ENCODE measurements around the gene SCARB2.

- no peak for TF ChIP-seq CTCF (IDR thresholded peaks at IDR 0.05; ENCODE audit: low read depth, low read length, missing input control)
- TF ChIP-seq RAD21 (IDR thresholded peaks at IDR 0.05), result no peak
- TF ChIP-seq GABPA (IDR thresholded peaks at IDR 0.05 in 1 of 2, conservative IDR thresholded peaks at IDR 0.05 in 1 of 2), result no peak
These were observed 93.4 kb downstream of the SCARB2 start for GRCh38 chr4:76120199-76120598.

Data from liver (tissue), 3 donors.